Fibroblast of upper back skin (primary cell): ENCODE data around the gene RBM12.
"Not testable (repeated sequence)": the region's sequence is repeated elsewhere in the genome, so short reads cannot be mapped to it uniquely, and the experiment has no call there.

ENCODE experiments used
- DNase-seq: peaks from one replicate; pipeline ENCODE4 v3.0.0-alpha.2; 2013

RBM12 gene

GRCh38 chr20:35698298-35699126 is 33.8 kb upstream of the RBM12 start:
- DNase-seq: no peak

- DNase-seq: no peak
Observed at GRCh38 chr20:35697696-35698297, 33.1 kb upstream of the RBM12 start.

GRCh38 chr20:35695978-35696377 is 31.3 kb upstream of the RBM12 start:
- no peak for DNase-seq

GRCh38 chr20:35695245-35695749 is 30.6 kb upstream of the RBM12 start:
- DNase-seq: no peak

GRCh38 chr20:35690265-35690664 is 25.6 kb upstream of the RBM12 start:
- no peak for DNase-seq

- not testable (repeated sequence) for DNase-seq
Observed at GRCh38 chr20:35686872-35687271, 22.2 kb upstream of the RBM12 start.

- DNase-seq: not testable (repeated sequence)
Observed at GRCh38 chr20:35685368-35685767, 20.7 kb upstream of the RBM12 start.

GRCh38 chr20:35681960-35682359 is 17.3 kb upstream of the RBM12 start:
- no peak for DNase-seq

GRCh38 chr20:35680452-35681183 is 15.9 kb upstream of the RBM12 start:
- no peak for DNase-seq

GRCh38 chr20:35674921-35675320 is 10.2 kb upstream of the RBM12 start:
- no peak for DNase-seq

- no peak for DNase-seq
Observed at GRCh38 chr20:35673884-35674283, 9.2 kb upstream of the RBM12 start.

- DNase-seq: no peak
Observed at GRCh38 chr20:35669681-35670080, 5.0 kb upstream of the RBM12 start.

- DNase-seq: no peak
Observed at GRCh38 chr20:35669221-35669620, 4.5 kb upstream of the RBM12 start.

GRCh38 chr20:35665949-35666288 is 1.2 kb upstream of the RBM12 start:
- DNase-seq: no peak

- DNase-seq: peak; percentile 18
Observed at GRCh38 chr20:35663516-35664465, 909 bp downstream of the RBM12 start.

- DNase-seq: no peak
Observed at GRCh38 chr20:35662551-35662950, 2.1 kb downstream of the RBM12 start.

- no peak for DNase-seq
Observed at GRCh38 chr20:35661908-35662307, 2.8 kb downstream of the RBM12 start.

- peak; percentile 12 for DNase-seq
Observed at GRCh38 chr20:35661053-35661452, 3.6 kb downstream of the RBM12 start.

- DNase-seq: no peak
Observed at GRCh38 chr20:35660122-35660937, 4.4 kb downstream of the RBM12 start.

GRCh38 chr20:35657271-35657670 is 7.4 kb downstream of the RBM12 start:
- DNase-seq: no peak

- no peak for DNase-seq
Observed at GRCh38 chr20:35654415-35654814, 10.3 kb downstream of the RBM12 start.

GRCh38 chr20:35653893-35654292 is 10.8 kb downstream of the RBM12 start:
- DNase-seq: no peak
